ENCODE data around the gene SLC25A6. TPM values are rescaled to one million over a fixed set of nuclear protein-coding genes. Genes with fewer than 3 reads are reported as not detected.

SLC25A6 gene
- total RNA-seq, result 163 and 166 TPM in 2 replicates

DNA sequence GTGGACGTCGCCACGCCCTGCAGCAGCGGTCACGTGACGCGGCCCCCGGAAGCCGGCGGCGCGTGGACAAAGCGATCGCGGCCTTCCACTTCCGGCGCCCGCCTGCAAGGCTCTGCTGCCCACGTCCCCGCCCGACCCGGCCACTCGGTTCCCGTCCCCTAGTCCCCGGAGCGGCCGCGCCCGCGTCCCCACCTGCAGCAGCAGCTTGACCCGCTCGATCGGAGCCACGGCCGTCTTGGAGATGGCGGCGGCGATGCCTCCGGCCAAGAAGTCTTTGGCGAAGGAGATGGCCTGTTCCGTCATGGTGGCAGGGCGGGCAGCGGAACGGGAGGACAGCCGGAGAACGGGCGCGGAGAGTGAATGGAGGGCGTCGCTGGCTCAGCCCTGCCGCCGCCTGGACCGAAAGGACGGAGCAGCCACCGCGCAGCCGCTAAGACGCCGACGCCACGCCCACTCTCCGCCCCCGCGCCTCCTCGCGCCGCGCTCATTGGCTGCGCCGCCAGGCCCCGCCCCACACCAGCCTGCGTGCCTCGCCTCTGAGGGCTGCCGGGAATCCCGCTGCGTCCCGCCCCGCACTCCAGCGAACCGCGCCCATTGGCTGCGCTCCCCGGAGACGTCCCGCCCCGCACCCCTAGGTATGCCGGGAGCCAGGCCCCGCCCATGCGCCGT is at the start of gene SLC25A6:
SLC25A6 (minus strand) TSS at position 407 of the 669 bp plus-strand sequence; CDS start at position 303, 104 bp downstream.

DNA sequence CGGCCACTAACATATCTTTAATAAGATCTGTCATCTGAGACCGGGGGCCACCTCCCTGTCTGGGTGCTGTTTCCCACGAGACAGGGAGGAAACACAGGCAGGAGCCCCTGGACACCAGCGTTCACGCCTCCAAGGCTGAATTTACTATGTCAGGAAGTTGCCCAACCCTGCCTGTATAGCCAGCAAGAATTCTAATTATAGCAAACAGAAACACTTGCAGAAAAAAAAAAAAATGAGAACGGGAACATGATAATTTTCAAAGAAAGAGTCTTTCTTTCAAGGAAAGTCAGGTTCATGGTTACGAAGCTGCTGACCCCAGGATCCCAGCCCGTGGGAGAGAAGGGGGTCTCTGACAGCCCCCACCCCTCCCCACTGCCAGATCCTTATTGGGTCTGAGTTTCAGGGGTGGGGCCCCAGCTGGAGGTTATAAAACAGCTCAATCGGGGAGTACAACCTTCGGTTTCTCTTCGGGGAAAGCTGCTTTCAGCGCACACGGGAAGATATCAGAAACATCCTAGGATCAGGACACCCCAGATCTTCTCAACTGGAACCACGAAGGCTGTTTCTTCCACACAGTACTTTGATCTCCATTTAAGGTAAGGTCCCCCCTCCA is 55.5 kb downstream of the SLC25A6 start, which contains the start of gene IL3RA:
IL3RA (plus strand) TSS at position 455 of the 613 bp plus-strand sequence. CDS start 4,981 bp downstream, outside the sequence.

Other genes starting within 250 kb of the SLC25A6 start
- 0.12 TPM in 1 of 2 replicates, not detected in the other for gene CRLF2, start 179.5 kb downstream of the SLC25A6 start, total RNA-seq
- not detected in 2 replicates for gene CSF2RA, start 123.3 kb downstream of the SLC25A6 start, total RNA-seq
- 0.12 TPM in 1 of 2 replicates, not detected in the other for gene IL3RA, start 55.3 kb downstream of the SLC25A6 start, total RNA-seq
- 8.0 and 12.9 TPM in 2 replicates for gene ASMTL, start 60.8 kb upstream of the SLC25A6 start, total RNA-seq
- gene P2RY8, start 145.1 kb upstream of the SLC25A6 start, total RNA-seq, result not detected in 2 replicates
- 26.0 and 43.9 TPM in 2 replicates for gene AKAP17A, start 199.5 kb upstream of the SLC25A6 start, total RNA-seq
- gene ASMT, start 222.9 kb upstream of the SLC25A6 start, total RNA-seq, result not detected in 2 replicates